Natural killer cell (primary cell): ENCODE data around the gene F12. TPM values are rescaled to one million over a fixed set of nuclear protein-coding genes. Genes with fewer than 3 reads are reported as not detected.

ENCODE experiments used
- ATAC-seq, 3 donors: fragments of 150-1000 bp in 2 of 3; fragments of 200-7000 bp in 1 of 3; cut with Tn5 transposase; 1 replicate in 1 of 3; 2 replicates in 2 of 3; pipeline ENCODE4 v1.10.0; 2021; ENCODE audit warnings: mild to moderate bottlenecking in 2 of 3, moderate library complexity in 2 of 3
- DNase-seq, 2 donors: peaks; one replicate each; pipeline versions ENCODE4 v3.0.0 to v3.0.0-alpha.2; 2013 to 2021; ENCODE audit warnings: mixed read lengths in 1 of 2
- H3K27ac ChIP-seq: one replicate; pipeline ENCODE4 v1.5.1; 2013; ENCODE audit warnings: mild to moderate bottlenecking, low read length
- H3K27me3 ChIP-seq: one replicate; pipeline ENCODE4 v1.6.1; 2013; ENCODE audit warnings: low read length; ENCODE audit not compliant: control insufficient read depth, insufficient read depth
- H3K36me3 ChIP-seq: one replicate; pipeline ENCODE4 v1.6.1; 2013; ENCODE audit warnings: low read length; ENCODE audit not compliant: control insufficient read depth, insufficient read depth
- H3K4me1 ChIP-seq: one replicate; pipeline ENCODE4 v1.6.1; 2013; ENCODE audit warnings: low read length; ENCODE audit not compliant: control insufficient read depth, insufficient read depth
- H3K4me3 ChIP-seq: one replicate; pipeline ENCODE4 v1.5.1; 2013; ENCODE audit warnings: low read length
- H3K9me3 ChIP-seq: one replicate; pipeline ENCODE4 v1.6.1; 2013; ENCODE audit warnings: low read length; ENCODE audit not compliant: control insufficient read depth, insufficient read depth
- H3K27ac Mint-ChIP-seq, 2 donors: one replicate each; pipeline ENCODE4 v1.8.0; 2022; ENCODE audit warnings: mild to moderate bottlenecking in 2 of 2, mixed read lengths in 2 of 2, moderate library complexity in 1 of 2
- H3K27me3 Mint-ChIP-seq, 2 donors: one replicate each; pipeline ENCODE4 v1.8.0; 2022; ENCODE audit warnings: low read depth in 2 of 2, mixed read lengths in 2 of 2
- H3K36me3 Mint-ChIP-seq: one replicate; pipeline ENCODE4 v1.8.0; 2022; ENCODE audit warnings: mixed read lengths
- H3K4me1 Mint-ChIP-seq, 2 donors: one replicate each; pipeline ENCODE4 v1.8.0; 2022; ENCODE audit warnings: mixed read lengths in 2 of 2
- H3K4me3 Mint-ChIP-seq: one replicate; pipeline ENCODE4 v1.8.0; 2022; ENCODE audit warnings: mild to moderate bottlenecking, moderate library complexity, mixed read lengths
- H3K9me3 Mint-ChIP-seq, 2 donors: one replicate each; pipeline ENCODE4 v1.8.0; 2022; ENCODE audit warnings: mixed read lengths in 2 of 2
- WGBS: methylation state at CpG from one replicate; pipeline ENCODE4 v1.1.7; 2013; ENCODE audit warnings: missing lambda C conversion rate; ENCODE audit not compliant: insufficient coverage; 5-methylcytosine and 5-hydroxymethylcytosine counted together
- intact Hi-C: fragments of 100-400 bp; cut with micrococcal nuclease; formaldehyde crosslinking; loops from one replicate; pipeline ENCODE4 v1.14.2; 2022
- total RNA-seq, 4 donors: library from RNA; stranded (reverse); fragments of 120-200 nt in 1 of 4; gene quantifications; one replicate each; pipeline versions ENCODE4 v1.2.3 to v1.2.4, GENCODE V29; 2013 to 2022
- TF ChIP-seq, protein P1 (sequence below): fragments of 200-600 bp; IDR thresholded peaks from one replicate; pipeline ENCODE4 v1.8.0; 2022; ENCODE audit warnings: antibody characterized with exemption

The F12 gene
- total RNA-seq, 3 donors from 2014 or later (not counting 1 experiment from before 2014, with no cell fraction given), result 0.66 to 1.7 (median 0.93) TPM

GRCh38 chr5:177440990-177441780, 31.8 kb upstream of the F12 start:
- no peak overlapping the region for H3K4me3 Mint-ChIP-seq
- no peak overlapping the region for H3K4me3 ChIP-seq
- no peak for ATAC-seq
- intact Hi-C loops, result no loop called here
- H3K27me3 Mint-ChIP-seq, result no peaks in the 10 kb centered on the region
- H3K36me3 ChIP-seq, result peaks cover 66% of the 10 kb centered on the region
- no peak for DNase-seq
- H3K36me3 Mint-ChIP-seq, result no peaks in the 10 kb centered on the region
- no peaks in the 10 kb centered on the region for H3K9me3 Mint-ChIP-seq
- TF ChIP-seq, protein P1, sequence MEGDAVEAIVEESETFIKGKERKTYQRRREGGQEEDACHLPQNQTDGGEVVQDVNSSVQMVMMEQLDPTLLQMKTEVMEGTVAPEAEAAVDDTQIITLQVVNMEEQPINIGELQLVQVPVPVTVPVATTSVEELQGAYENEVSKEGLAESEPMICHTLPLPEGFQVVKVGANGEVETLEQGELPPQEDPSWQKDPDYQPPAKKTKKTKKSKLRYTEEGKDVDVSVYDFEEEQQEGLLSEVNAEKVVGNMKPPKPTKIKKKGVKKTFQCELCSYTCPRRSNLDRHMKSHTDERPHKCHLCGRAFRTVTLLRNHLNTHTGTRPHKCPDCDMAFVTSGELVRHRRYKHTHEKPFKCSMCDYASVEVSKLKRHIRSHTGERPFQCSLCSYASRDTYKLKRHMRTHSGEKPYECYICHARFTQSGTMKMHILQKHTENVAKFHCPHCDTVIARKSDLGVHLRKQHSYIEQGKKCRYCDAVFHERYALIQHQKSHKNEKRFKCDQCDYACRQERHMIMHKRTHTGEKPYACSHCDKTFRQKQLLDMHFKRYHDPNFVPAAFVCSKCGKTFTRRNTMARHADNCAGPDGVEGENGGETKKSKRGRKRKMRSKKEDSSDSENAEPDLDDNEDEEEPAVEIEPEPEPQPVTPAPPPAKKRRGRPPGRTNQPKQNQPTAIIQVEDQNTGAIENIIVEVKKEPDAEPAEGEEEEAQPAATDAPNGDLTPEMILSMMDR, result no peak
- H3K27ac ChIP-seq, result no peak overlapping the region
- H3K4me1 ChIP-seq, result peaks cover 44% of the 10 kb centered on the region
- 90% methylated on average over 26 of the region's 26 CpGs for WGBS
- H3K27me3 ChIP-seq, result no peaks in the 10 kb centered on the region
- H3K4me1 Mint-ChIP-seq, result peaks cover 26 to 58% of the 10 kb centered on the region in 2 donors
- H3K27ac Mint-ChIP-seq, result peak overlapping the region in 1 of 2 donors; percentile 76
- H3K9me3 ChIP-seq, result no peaks in the 10 kb centered on the region

DNA sequence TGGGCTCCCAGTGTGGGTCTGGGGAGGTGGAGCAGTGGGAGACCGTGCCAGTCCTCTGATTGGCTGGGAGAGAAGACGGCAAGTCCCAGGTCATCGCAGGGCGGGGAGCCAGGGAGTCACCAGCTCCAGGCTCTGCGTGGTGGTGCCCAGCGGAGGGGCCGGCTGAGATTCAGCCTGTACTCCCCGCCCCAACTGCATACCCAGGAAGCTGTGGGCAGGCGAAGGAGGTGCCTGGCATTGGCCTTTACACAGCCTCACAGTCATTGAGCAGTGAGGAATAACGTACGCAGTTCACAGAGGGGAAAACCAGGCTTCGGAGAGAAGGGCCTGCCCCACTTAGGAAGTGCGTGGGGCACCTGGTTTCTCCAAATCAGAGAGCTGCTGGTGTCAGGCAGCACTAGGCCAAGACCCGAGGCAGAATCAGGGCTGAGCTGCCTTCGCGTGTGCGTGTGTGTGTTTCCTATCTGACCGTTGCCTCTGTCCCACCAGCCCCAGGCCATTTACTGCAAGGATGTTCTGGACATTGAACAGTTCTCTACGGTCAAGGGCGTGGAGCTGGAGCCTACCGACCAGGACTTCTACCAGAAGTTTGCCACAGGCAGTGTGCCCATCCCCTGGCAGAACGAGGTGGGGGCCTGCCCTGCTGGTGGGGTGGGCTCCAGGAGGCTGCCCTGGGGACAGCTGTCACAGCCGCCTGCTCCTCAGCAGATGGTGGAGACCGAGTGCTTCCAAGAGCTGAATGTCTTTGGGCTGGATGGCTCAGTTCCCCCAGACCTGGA, 31.0 kb upstream of the F12 start:
- no peaks in the 10 kb centered on the region for H3K9me3 Mint-ChIP-seq
- Histone ChIP-seq H3K4me1 (peaks cover 44% of the 10 kb centered on the region), H3K9me3 (no peaks in the 10 kb centered on the region), H3K36me3 (peaks cover 73% of the 10 kb centered on the region), H3K4me3 (no peak overlapping the region), H3K27me3 (no peaks in the 10 kb centered on the region), H3K27ac (no peak overlapping the region)
- H3K27me3 Mint-ChIP-seq, result no peaks in the 10 kb centered on the region
- WGBS, result 89% methylated on average over 24 of the region's 24 CpGs
- H3K4me1 Mint-ChIP-seq, result peaks cover 19 to 50% of the 10 kb centered on the region in 2 donors
- TF ChIP-seq, protein P1, result no peak
- no peaks in the 10 kb centered on the region for H3K36me3 Mint-ChIP-seq
- ATAC-seq (peak in 1 of 3 donors; percentile 25), DNase-seq (peak in 1 of 2 donors; percentile 85)
- peak overlapping the region; percentile 47 to 72 for H3K27ac Mint-ChIP-seq
- intact Hi-C loops, result no loop called here
- no peak overlapping the region for H3K4me3 Mint-ChIP-seq

DNA sequence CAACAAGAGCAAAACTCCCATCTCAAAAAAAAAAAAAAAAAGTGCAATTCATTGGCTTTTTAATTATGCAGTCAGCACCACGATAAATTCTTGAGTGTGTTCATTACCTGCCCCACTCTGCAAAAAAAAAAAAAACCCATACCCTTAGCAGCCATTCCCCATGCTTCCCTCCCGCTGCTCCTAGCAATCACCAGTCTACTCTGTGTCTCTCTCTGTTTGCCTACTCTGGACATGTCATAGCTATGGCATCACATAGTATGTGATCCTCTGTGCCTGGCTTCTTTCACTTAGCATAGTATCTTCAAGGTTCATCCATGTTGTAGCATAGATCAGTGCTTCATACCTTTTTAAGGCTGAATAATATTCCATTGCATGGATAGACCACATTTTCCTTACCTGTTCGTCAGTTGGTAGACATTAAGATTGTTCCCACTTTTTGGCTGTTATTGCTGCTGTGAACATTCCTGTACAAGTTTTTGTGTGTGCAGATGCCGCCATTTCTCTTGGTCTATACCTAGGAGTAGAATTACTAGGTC, 30.2 kb upstream of the F12 start:
- Histone ChIP-seq H3K36me3 (peaks cover 82% of the 10 kb centered on the region), H3K9me3 (no peaks in the 10 kb centered on the region), H3K27ac (no peak overlapping the region), H3K4me1 (peaks cover 44% of the 10 kb centered on the region), H3K27me3 (no peaks in the 10 kb centered on the region), H3K4me3 (no peak overlapping the region)
- Mint-ChIP-seq H3K36me3 (no peaks in the 10 kb centered on the region), H3K4me1 (peaks cover 10 to 46% of the 10 kb centered on the region in 2 donors), H3K9me3 (no peaks in the 10 kb centered on the region), H3K4me3 (no peak overlapping the region), H3K27ac (peak overlapping the region; percentile 47 to 72), H3K27me3 (no peaks in the 10 kb centered on the region)
- ATAC-seq (no peak), DNase-seq (peak in 1 of 2 donors; percentile 7)
- 97% methylated on average over 4 of the region's 4 CpGs for WGBS
- intact Hi-C loops, result no loop called here
- TF ChIP-seq, protein P1, result no peak
